Ascending aorta (tissue), 2 donors: ENCODE data around the gene TARS3. TPM values are rescaled to one million over a fixed set of nuclear protein-coding genes. Genes with fewer than 3 reads are reported as not detected.
"Not testable (repeated sequence)": the region's sequence is repeated elsewhere in the genome, so short reads cannot be mapped to it uniquely, and the experiment has no call there.

ENCODE experiments used
- DNase-seq, 2 donors: peaks; one replicate each; pipeline ENCODE4 v3.0.0-alpha.2; 2019; ENCODE audit warnings: low spot score in 2 of 2
- H3K27ac ChIP-seq, 2 donors: fragments of 200-600 bp; sonication (generic); one replicate each; pipeline ENCODE4 v1.5.1; 2016 to 2017; ENCODE audit warnings: mild to moderate bottlenecking in 1 of 2
- H3K27me3 ChIP-seq: fragments of 200-600 bp; sonication (generic); one replicate; pipeline ENCODE4 v1.5.1; 2017
- H3K36me3 ChIP-seq, 2 donors: fragments of 200-600 bp; sonication (generic); one replicate each; pipeline ENCODE4 v1.5.1; 2016
- H3K4me1 ChIP-seq, 2 donors: fragments of 200-600 bp; sonication (generic); one replicate each; pipeline ENCODE4 v1.5.1; 2016 to 2017; ENCODE audit warnings: mild to moderate bottlenecking in 1 of 2
- H3K4me3 ChIP-seq, 2 donors: fragments of 200-600 bp; sonication (generic); one replicate each; pipeline ENCODE4 v1.5.1; 2016 to 2017; ENCODE audit warnings: mild to moderate bottlenecking in 1 of 2
- H3K9me3 ChIP-seq, 2 donors: fragments of 200-600 bp; sonication (generic); one replicate each; pipeline ENCODE4 v1.5.1; 2016
- CTCF ChIP-seq, 3 experiments: fragments of 200-600 bp in 2 of 3; fragments of 450-650 bp in 1 of 3; sonication (generic) in 2 of 3; IDR thresholded peaks; one replicate each; pipeline ENCODE4 v1.5.1; 2016 to 2019; ENCODE audit warnings: antibody characterized with exemption in 3 of 3, mild to moderate bottlenecking in 1 of 3, moderate library complexity in 1 of 3
- intact Hi-C: fragments of 100-400 bp; cut with DNase I; formaldehyde crosslinking; loops from one replicate; pipeline ENCODE4 v1.15.1; 2023
- total RNA-seq: library from RNA; depleted of rRNA; stranded (reverse); fragments of >200 nt; gene quantifications from one replicate; pipeline ENCODE4 v1.1.0, GENCODE V29; 2016

The TARS3 gene
- 39.5 TPM for total RNA-seq

- H3K4me1 ChIP-seq, result peaks cover 0 to 7% of the 10 kb centered on the region in 2 donors
- peaks cover 0 to 29% of the 10 kb centered on the region in 2 donors for H3K36me3 ChIP-seq
- H3K27ac ChIP-seq, result peak within 1 kb of the TSS; percentile 91 to 92
- H3K4me3 ChIP-seq, result peak within 1 kb of the TSS; percentile 76 to 82
- intact Hi-C loops, result loop anchor here (1.0 to 5.0 kb wide), 2 partner anchors 72 to 427 kb away; partner anchors contain the start of genes SNRPA1 and TM2D3
- no peaks in the 10 kb centered on the region for H3K9me3 ChIP-seq
- no peaks in the 10 kb centered on the region for H3K27me3 ChIP-seq
- DNase-seq, result peak; percentile 83 to 97
- peak in 1 of 3 experiments; percentile 25 for TF ChIP-seq CTCF (IDR thresholded peaks at IDR 0.05)
Measured at GRCh38 chr15:101723874-101724674, at the start of gene TARS3. TARS3 (minus strand) TSS chr15:101724473; CDS start chr15:101724387, 86 bp downstream.

DNA sequence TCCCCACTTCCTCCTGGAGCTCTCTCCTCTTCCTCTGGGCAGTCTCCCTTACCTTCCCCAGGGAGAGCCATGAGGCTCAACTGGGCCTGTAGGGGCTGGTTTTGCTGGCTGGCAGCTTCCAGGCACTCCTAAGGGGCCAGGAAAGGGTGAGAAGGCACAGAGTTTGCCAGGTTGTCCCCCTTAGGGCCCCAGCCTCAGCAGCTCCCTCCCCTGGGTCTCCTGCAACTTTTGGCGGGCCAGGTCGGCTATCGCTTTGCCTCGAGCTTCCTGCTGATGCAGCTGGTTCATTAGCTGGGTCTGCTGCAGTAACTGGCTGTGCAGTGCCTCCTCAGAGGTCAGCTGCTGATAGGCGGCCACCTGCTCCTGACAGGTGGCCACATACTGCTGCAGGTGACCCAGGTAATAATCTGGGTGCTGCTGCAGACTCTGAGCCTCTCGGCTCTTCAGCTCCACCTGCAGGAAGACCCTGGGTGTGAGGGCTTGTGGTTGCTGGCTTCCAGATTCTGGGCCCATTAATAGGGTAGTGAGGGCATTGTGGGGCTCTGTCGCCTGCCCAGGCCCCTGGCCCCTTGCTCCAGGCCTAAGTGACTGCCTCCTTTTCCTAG is 49.3 kb upstream of the TARS3 start:
- Histone ChIP-seq H3K27ac (no peak overlapping the region), H3K4me1 (no peaks in the 10 kb centered on the region), H3K36me3 (no peaks in the 10 kb centered on the region), H3K9me3 (no peaks in the 10 kb centered on the region), H3K27me3 (no peaks in the 10 kb centered on the region), H3K4me3 (no peak overlapping the region)
- no peak for TF ChIP-seq CTCF (IDR thresholded peaks at IDR 0.05)
- no peak for DNase-seq
- intact Hi-C loops, result no loop called here

DNA sequence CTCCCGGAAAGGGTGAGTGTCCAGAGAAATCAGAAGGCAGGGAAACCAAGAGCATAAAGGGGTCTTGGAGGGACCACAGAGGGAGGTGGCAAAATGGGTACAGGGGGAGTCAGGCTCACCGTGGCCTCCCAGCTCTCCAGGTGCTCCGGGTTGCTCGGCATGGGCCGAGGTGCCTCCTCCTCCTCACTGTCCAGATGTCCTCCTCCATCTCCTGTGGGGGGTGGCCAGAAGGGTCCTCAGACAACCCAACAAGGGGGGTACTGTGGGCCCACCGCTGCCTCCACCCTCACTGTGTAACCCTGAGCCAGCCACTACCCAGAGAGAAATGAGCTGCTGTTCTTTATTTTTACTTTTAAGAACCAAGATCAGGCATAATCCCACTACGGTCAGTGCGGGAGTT is 48.6 kb upstream of the TARS3 start:
- no peak for TF ChIP-seq CTCF (IDR thresholded peaks at IDR 0.05)
- Histone ChIP-seq H3K27me3 (no peaks in the 10 kb centered on the region), H3K9me3 (no peaks in the 10 kb centered on the region), H3K36me3 (no peaks in the 10 kb centered on the region), H3K27ac (no peak overlapping the region), H3K4me3 (no peak overlapping the region), H3K4me1 (no peaks in the 10 kb centered on the region)
- DNase-seq, result no peak
- intact Hi-C loops, result no loop called here

DNA sequence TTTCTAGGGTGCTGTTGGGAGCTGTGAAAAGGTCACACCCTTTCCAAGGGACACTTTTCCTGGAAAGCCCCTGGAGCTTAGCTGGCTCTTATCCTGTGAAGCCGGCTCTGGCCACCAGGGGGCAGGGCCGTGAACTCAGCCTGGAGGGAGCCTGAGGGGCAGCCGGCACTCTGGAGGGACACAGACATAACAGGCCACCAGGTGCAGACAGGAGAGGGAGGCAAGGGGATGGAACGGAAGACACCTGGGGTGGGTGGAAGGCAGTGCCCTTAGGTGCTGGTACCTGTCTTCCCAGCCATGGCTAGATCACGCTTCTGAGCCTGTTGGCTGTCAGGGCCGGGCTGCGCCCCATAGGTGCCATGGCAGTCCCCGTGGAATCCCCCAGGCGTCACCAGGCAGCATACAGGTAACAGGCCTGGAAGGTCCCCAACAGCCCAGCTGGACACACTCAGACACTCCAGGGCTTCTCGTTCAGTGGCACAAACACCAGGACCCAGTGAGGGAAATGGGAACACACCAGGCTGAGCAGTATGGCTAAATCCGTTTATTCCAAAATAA is 42.9 kb upstream of the TARS3 start:
- H3K27me3 ChIP-seq, H3K9me3 ChIP-seq, DNase-seq, H3K4me3 ChIP-seq, H3K36me3 ChIP-seq, H3K27ac ChIP-seq, intact Hi-C loops, H3K4me1 ChIP-seq: not testable (repeated sequence)

GRCh38 chr15:101765772-101766456 is 41.6 kb upstream of the TARS3 start:
- Histone ChIP-seq H3K4me3 (no peak overlapping the region), H3K9me3 (no peaks in the 10 kb centered on the region), H3K4me1 (no peaks in the 10 kb centered on the region), H3K27ac (no peak overlapping the region), H3K36me3 (no peaks in the 10 kb centered on the region), H3K27me3 (no peaks in the 10 kb centered on the region)
- intact Hi-C loops, result no loop called here
- DNase-seq, result no peak
- no peak for TF ChIP-seq CTCF (IDR thresholded peaks at IDR 0.05)

GRCh38 chr15:101765340-101765671 is 41.0 kb upstream of the TARS3 start:
- H3K27me3 ChIP-seq, H3K9me3 ChIP-seq, H3K36me3 ChIP-seq, H3K4me3 ChIP-seq, intact Hi-C loops, DNase-seq, H3K27ac ChIP-seq, H3K4me1 ChIP-seq: not testable (repeated sequence)

DNA sequence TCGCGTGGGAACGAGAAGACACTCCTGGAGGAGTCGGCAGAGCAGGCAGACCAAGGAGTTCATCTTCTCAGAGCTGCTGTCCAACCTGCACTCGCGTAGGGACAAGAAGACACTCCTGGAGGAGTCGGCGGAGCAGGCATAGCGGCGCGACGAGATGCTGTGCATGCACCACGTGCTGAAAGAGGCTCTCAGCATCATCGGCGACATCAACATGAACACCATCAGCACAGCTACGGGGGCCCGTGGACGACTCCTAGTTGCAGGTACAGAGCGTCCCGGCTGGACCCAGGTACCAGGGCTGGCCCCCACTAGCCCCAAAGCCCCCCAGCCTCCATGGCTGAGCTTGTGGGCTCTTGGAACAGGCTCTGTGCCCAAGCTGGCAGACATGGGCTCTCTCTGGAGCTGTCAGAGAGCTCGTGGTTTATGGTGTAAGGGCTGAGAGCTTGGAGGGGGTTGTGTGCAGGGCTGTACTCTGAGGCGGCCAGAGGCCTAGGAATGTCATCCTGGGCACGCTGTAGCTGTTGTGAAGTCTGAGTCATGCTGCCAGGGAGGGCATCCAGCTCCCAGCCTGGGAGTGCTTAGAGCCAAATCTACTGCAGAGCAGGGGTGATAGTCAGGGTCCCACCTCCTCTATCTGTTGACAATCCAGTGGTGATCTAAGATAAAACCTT is 40.5 kb upstream of the TARS3 start:
- H3K9me3 ChIP-seq, H3K4me1 ChIP-seq, H3K36me3 ChIP-seq, H3K27ac ChIP-seq, intact Hi-C loops, H3K4me3 ChIP-seq, H3K27me3 ChIP-seq, DNase-seq: not testable (repeated sequence)

GRCh38 chr15:101746716-101747082 is 22.4 kb upstream of the TARS3 start:
- DNase-seq, H3K27ac ChIP-seq, H3K4me1 ChIP-seq, H3K36me3 ChIP-seq, intact Hi-C loops, H3K9me3 ChIP-seq, H3K27me3 ChIP-seq: not testable (repeated sequence)
- H3K4me3 ChIP-seq, result peak overlapping the region in 1 of 2 donors; percentile 74

- H3K27me3 ChIP-seq, H3K27ac ChIP-seq, H3K4me3 ChIP-seq, H3K9me3 ChIP-seq, intact Hi-C loops, H3K36me3 ChIP-seq, DNase-seq, H3K4me1 ChIP-seq: not testable (repeated sequence)
Measured at GRCh38 chr15:101734837-101735236, 10.6 kb upstream of the TARS3 start.
